GM12891 (cell line): ENCODE measurements around the gene IL17B.

Experiments
- PAX5 ChIP-seq: IDR thresholded peaks from 2 replicates; pipeline ENCODE4 v1.6.1; 2011; ENCODE audit warnings: low read length, moderate library complexity, mild to moderate bottlenecking; ENCODE audit not compliant: insufficient read depth, severe bottlenecking
- POLR2A ChIP-seq: IDR thresholded peaks from 2 replicates; pipeline ENCODE4 v1.6.1; 2011; ENCODE audit warnings: low read depth, low read length, control low read depth
- POLR2AphosphoS5 ChIP-seq: IDR thresholded peaks from 2 replicates; pipeline ENCODE4 v1.6.1; 2011; ENCODE audit warnings: low read depth, low read length, control low read depth
- POU2F2 ChIP-seq: IDR thresholded peaks from 2 replicates; pipeline ENCODE4 v1.6.1; 2011; ENCODE audit warnings: low read depth, mild to moderate bottlenecking, control low read depth, low read length, moderate library complexity
- SPI1 ChIP-seq: IDR thresholded peaks from 2 replicates; pipeline ENCODE4 v1.6.1; 2011; ENCODE audit warnings: low read depth, low read length, control low read depth
- TAF1 ChIP-seq: IDR thresholded peaks from 2 replicates; pipeline ENCODE4 v1.6.1; 2011; ENCODE audit warnings: low read depth, low read length, control low read depth

DNA sequence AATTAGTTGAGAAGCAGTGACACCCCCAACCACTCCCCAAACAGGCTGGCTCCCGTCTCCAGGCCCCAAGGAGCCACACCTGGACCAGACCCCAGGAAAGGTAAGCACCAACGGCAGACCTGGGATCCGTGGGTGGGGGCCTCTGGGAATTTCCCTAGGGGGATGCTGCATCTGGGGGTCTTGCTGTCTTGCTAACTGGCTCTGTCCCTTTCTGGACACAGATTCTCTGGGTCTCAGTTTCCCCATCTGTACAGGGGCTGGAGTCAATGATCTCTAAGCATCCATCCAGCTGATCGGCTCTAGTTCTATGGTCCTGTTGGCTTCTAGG, 27.9 kb upstream of the IL17B start:
- TF ChIP-seq POLR2AphosphoS5 (no peak), POLR2A (no peak), TAF1 (no peak), SPI1 (no peak), PAX5 (no peak), POU2F2 (no peak)
